ENCODE data around the gene GPAT3.
"Not testable (repeated sequence)": the region's sequence is repeated elsewhere in the genome, so short reads cannot be mapped to it uniquely, and the experiment has no call there.

GPAT3 gene

GRCh38 chr4:83563998-83564397 lies 28.1 kb downstream of the GPAT3 start:
- TF ChIP-seq CTCF (conservative IDR thresholded peaks at IDR 0.05; ENCODE audit: low read length) = no peak
- DNase-seq (ENCODE audit: low read depth) = no peak
- H3K4me3 ChIP-seq (ENCODE audit: low read length) = no peak overlapping the region

- TF ChIP-seq CTCF (conservative IDR thresholded peaks at IDR 0.05; ENCODE audit: low read length) = no peak
- no peak overlapping the region for H3K4me3 ChIP-seq (ENCODE audit: low read length)
- no peak for DNase-seq (ENCODE audit: low read depth)
Observed at GRCh38 chr4:83568062-83568461, 32.2 kb downstream of the GPAT3 start.

GRCh38 chr4:83569429-83569828 lies 33.5 kb downstream of the GPAT3 start:
- no peak for DNase-seq (ENCODE audit: low read depth)
- no peak for TF ChIP-seq CTCF (conservative IDR thresholded peaks at IDR 0.05; ENCODE audit: low read length)
- no peak overlapping the region for H3K4me3 ChIP-seq (ENCODE audit: low read length)

GRCh38 chr4:83569987-83570386 lies 34.1 kb downstream of the GPAT3 start:
- TF ChIP-seq CTCF (conservative IDR thresholded peaks at IDR 0.05; ENCODE audit: low read length) = no peak
- DNase-seq (ENCODE audit: low read depth) = no peak
- H3K4me3 ChIP-seq (ENCODE audit: low read length) = no peak overlapping the region

- H3K4me3 ChIP-seq (ENCODE audit: low read length) = no peak overlapping the region
- TF ChIP-seq CTCF (conservative IDR thresholded peaks at IDR 0.05; ENCODE audit: low read length) = no peak
- no peak for DNase-seq (ENCODE audit: low read depth)
Observed at GRCh38 chr4:83572848-83573247, 36.9 kb downstream of the GPAT3 start.

GRCh38 chr4:83574247-83574646 lies 38.3 kb downstream of the GPAT3 start:
- DNase-seq (ENCODE audit: low read depth) = no peak
- TF ChIP-seq CTCF (conservative IDR thresholded peaks at IDR 0.05; ENCODE audit: low read length) = no peak
- no peak overlapping the region for H3K4me3 ChIP-seq (ENCODE audit: low read length)

GRCh38 chr4:83576237-83576636 lies 40.3 kb downstream of the GPAT3 start:
- H3K4me3 ChIP-seq (ENCODE audit: low read length); DNase-seq (ENCODE audit: low read depth): not testable (repeated sequence)
